Activated T-cell treated with anti-CD3 and anti-CD28 coated beads, Interleukin-2, amount 50 U/mL, for 1 hour (primary cell): ENCODE results near the gene IFI27.

ENCODE experiments used
- DNase-seq: peaks from one replicate; pipeline ENCODE4 v3.0.0-alpha.2; 2020

IFI27 gene

GRCh38 chr14:94161058-94161457 is 50.5 kb downstream of the IFI27 start:
- no peak for DNase-seq

- no peak for DNase-seq
Measured at GRCh38 chr14:94161981-94162380, 51.4 kb downstream of the IFI27 start.

DNA sequence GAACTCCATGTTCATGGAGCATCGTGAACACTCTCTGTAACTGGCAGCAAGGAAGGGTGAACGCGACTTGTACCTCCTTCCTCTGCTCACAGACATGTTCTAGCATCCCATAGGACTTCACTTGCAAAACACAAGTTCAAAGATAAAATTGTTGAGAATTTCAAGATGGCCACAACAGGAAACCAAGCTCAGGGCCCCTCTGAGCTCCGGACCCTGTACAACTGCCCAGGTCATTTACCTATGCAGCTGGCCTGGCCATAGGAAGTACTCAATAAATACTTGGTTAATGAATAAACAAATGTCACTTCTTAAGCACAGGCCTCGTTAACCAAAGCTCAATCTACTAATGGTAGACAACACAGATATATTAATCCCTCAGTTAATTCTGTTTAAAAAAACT is 51.9 kb downstream of the IFI27 start:
- no peak for DNase-seq

DNA sequence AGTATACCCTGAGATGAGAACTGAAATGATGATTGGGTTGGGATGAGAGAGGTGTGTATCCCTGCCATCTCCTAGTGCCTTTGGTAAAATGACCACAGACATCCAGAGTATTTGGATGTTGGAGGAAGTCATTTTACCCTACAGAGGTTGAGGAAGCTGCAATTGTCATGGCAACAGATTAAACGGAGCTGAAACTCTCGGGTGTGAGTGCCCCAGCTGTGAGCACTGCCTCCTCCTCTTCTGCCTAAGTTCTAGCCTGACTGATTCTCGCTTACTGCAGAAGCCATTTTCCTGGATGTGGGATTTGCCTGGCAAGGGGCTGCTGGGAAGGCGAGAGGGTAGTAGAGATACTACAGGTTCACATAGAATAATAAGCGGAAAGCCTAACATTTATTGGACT is 53.3 kb downstream of the IFI27 start:
- DNase-seq = no peak

GRCh38 chr14:94164685-94165431 is 54.3 kb downstream of the IFI27 start:
- no peak for DNase-seq

DNA sequence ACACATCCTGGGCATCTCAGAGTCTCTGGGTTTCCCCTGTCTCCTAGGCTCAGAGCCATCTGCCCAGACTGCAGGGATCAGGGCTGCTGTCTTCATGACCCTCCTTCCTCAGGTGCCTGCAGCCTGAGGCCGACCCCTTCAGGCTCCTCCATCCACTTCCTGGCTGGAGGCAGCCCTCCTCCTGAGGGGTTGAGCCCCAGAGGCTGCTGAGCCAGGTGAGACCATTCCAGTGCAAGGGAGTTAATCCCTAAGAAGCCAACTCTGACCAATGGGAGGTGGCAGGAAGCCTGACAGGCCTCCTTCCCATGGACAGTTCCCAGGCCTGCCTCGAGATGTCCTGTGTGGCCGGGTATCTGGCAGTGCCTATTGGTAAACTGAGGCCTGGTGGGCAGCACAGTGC is 55.2 kb downstream of the IFI27 start:
- DNase-seq = no peak
